HEK293 (cell line): ENCODE data around the gene SH2D4B.

ENCODE experiments used
- ATF2 ChIP-seq: fragments of 450-650 bp; formaldehyde crosslinking; IDR thresholded peaks from 2 replicates; pipeline ENCODE4 v1.5.1; 2016; ENCODE audit warnings: missing biosample characterization, missing genetic modification characterization, low read depth
- REPIN1 ChIP-seq: fragments of 450-650 bp; formaldehyde crosslinking; IDR thresholded peaks from 2 replicates; pipeline ENCODE4 v1.5.1; 2017; ENCODE audit warnings: missing biosample characterization, missing genetic modification characterization, low read depth
- TF ChIP-seq, protein P1 (sequence below): fragments of 450-650 bp; formaldehyde crosslinking; IDR thresholded peaks from 2 replicates; pipeline ENCODE4 v1.5.1; 2016; ENCODE audit warnings: missing biosample characterization, missing genetic modification characterization

DNA sequence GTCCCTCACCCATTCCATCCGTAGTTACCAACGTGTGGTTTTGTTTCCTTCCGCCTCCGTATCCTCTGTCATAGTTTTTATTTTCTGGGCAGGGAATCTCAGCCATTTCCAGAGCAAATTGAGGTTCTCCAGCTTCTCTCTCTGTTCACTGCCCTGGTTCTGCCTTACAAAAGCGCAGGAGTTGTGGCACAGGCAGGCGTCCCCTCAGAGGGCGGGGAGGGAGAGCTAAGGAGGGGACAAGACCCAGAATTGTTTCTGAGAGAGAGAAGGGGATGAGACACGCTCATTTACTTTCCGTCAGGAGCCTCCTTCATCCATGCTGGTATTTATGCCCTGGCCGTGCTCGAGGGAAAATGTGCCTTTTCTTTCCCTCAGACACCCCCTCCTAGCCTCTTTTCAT lies 71.0 kb downstream of the SH2D4B start:
- TF ChIP-seq ATF2 (tag by site-specific recombination) (no peak), REPIN1 (tag by site-specific recombination) (no peak)
- TF ChIP-seq, protein P1, sequence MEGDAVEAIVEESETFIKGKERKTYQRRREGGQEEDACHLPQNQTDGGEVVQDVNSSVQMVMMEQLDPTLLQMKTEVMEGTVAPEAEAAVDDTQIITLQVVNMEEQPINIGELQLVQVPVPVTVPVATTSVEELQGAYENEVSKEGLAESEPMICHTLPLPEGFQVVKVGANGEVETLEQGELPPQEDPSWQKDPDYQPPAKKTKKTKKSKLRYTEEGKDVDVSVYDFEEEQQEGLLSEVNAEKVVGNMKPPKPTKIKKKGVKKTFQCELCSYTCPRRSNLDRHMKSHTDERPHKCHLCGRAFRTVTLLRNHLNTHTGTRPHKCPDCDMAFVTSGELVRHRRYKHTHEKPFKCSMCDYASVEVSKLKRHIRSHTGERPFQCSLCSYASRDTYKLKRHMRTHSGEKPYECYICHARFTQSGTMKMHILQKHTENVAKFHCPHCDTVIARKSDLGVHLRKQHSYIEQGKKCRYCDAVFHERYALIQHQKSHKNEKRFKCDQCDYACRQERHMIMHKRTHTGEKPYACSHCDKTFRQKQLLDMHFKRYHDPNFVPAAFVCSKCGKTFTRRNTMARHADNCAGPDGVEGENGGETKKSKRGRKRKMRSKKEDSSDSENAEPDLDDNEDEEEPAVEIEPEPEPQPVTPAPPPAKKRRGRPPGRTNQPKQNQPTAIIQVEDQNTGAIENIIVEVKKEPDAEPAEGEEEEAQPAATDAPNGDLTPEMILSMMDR (tag by site-specific recombination) = no peak
